Large intestine (tissue), 3 donors: Measurements from ENCODE around the gene PRR29. TPM values are rescaled to one million over a fixed set of nuclear protein-coding genes. Genes with fewer than 3 reads are reported as not detected.

Source experiments
- DNase-seq, 2 donors: peaks; one replicate each; pipeline versions ENCODE4 v3.0.0 to v3.0.0-alpha.2; 2013
- H3K27ac ChIP-seq: one replicate; pipeline ENCODE4 v1.5.1; 2013; ENCODE audit warnings: low read length
- H3K27me3 ChIP-seq: 2 replicates; pipeline ENCODE4 v1.6.1; 2013; ENCODE audit warnings: low read length; ENCODE audit not compliant: control insufficient read depth, insufficient read depth
- H3K36me3 ChIP-seq: 2 replicates; pipeline ENCODE4 v1.6.1; 2013; ENCODE audit warnings: low read length; ENCODE audit not compliant: control insufficient read depth, insufficient read depth
- H3K4me1 ChIP-seq: one replicate; pipeline ENCODE4 v1.6.1; 2013; ENCODE audit warnings: low read length; ENCODE audit not compliant: control insufficient read depth, insufficient read depth
- H3K4me3 ChIP-seq: one replicate; pipeline ENCODE4 v1.5.1; 2013; ENCODE audit warnings: low read length
- H3K9me3 ChIP-seq: one replicate; pipeline ENCODE4 v1.6.1; 2013; ENCODE audit warnings: mild to moderate bottlenecking, low read depth, low read length, moderate library complexity; ENCODE audit not compliant: control insufficient read depth
- WGBS: methylation state at CpG from one replicate; pipeline ENCODE4 v1.1.5; 2013; ENCODE audit warnings: low lambda C conversion rate; ENCODE audit not compliant: insufficient coverage; 5-methylcytosine and 5-hydroxymethylcytosine counted together
- polyA plus RNA-seq: library from polyadenylated mRNA; unstranded; fragments of 120-200 nt; gene quantifications from one replicate; pipeline ENCODE4 v1.2.1, GENCODE V29; 2013

Gene PRR29
- polyA plus RNA-seq, 1 donor = 1.2 TPM

- Histone ChIP-seq H3K9me3 (no peaks in the 10 kb centered on the region), H3K4me3 (no peak overlapping the region), H3K4me1 (peaks cover 11% of the 10 kb centered on the region), H3K27me3 (peaks cover 37% of the 10 kb centered on the region), H3K27ac (no peak overlapping the region), H3K36me3 (no peaks in the 10 kb centered on the region)
- WGBS = 80% methylated on average over 1 of the region's 11 CpGs
- no peak for DNase-seq
Measured at GRCh38 chr17:63996430-63997182, 1.5 kb upstream of the PRR29 start.

DNA sequence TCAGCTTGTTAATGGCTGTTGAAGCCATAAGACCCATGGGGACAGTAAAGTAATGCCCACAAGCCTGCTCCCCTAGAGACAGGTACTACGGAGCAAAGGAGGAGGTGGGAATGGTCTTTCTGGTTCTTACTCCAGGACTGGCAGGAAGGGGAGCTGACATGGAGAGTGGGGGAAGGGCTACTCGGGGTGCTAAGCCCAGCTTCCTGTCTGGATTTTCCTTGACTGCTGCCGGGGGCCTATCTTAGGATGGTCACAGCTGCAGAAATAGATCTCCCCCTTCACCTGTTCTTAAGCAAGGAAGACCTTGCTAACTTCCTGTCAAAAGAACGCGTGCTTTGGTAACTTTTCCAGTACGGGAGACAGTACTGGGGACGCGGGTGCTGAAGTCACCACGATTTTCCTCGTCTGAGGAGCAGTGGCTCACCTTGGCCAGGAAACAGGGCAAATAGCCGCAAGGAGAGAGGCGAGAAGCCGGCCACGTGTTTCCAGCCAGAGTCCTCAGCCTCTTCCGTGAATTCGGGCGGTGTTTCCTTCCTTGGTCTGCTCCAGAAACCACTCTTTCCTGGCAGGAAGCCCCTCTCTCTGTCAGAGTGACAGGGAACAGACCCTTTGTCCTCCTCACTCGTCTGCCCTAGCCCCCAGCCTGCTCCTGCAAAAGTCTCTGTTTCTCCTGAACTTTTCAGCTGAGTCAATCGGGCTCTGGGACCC lies 656 bp upstream of the PRR29 start:
- no peaks in the 10 kb centered on the region for H3K36me3 ChIP-seq
- no peak overlapping the region for H3K27ac ChIP-seq
- peaks cover 28% of the 10 kb centered on the region for H3K27me3 ChIP-seq
- peak overlapping the region; percentile 69 for H3K4me3 ChIP-seq
- no peak for DNase-seq
- WGBS = no CpG with 5 or more reads among the region's 19 CpGs
- peaks cover 16% of the 10 kb centered on the region for H3K4me1 ChIP-seq
- H3K9me3 ChIP-seq = no peaks in the 10 kb centered on the region

- H3K4me1 ChIP-seq = peaks cover 16% of the 10 kb centered on the region
- DNase-seq = no peak
- peaks cover 19% of the 10 kb centered on the region for H3K27me3 ChIP-seq
- H3K9me3 ChIP-seq = no peaks in the 10 kb centered on the region
- H3K36me3 ChIP-seq = no peaks in the 10 kb centered on the region
- WGBS = no CpG with 5 or more reads among the region's 33 CpGs
- H3K4me3 ChIP-seq = peak overlapping the region; percentile 69
- no peak overlapping the region for H3K27ac ChIP-seq
Measured at GRCh38 chr17:63998721-63999679, 849 bp downstream of the PRR29 start.

GRCh38 chr17:63999680-64000531 lies 1.8 kb downstream of the PRR29 start:
- Histone ChIP-seq H3K4me3 (no peak overlapping the region), H3K36me3 (no peaks in the 10 kb centered on the region), H3K27me3 (peaks cover 19% of the 10 kb centered on the region), H3K4me1 (peaks cover 16% of the 10 kb centered on the region), H3K9me3 (no peaks in the 10 kb centered on the region), H3K27ac (no peak overlapping the region)
- no peak for DNase-seq
- WGBS = 92% methylated on average over 2 of the region's 25 CpGs

DNA sequence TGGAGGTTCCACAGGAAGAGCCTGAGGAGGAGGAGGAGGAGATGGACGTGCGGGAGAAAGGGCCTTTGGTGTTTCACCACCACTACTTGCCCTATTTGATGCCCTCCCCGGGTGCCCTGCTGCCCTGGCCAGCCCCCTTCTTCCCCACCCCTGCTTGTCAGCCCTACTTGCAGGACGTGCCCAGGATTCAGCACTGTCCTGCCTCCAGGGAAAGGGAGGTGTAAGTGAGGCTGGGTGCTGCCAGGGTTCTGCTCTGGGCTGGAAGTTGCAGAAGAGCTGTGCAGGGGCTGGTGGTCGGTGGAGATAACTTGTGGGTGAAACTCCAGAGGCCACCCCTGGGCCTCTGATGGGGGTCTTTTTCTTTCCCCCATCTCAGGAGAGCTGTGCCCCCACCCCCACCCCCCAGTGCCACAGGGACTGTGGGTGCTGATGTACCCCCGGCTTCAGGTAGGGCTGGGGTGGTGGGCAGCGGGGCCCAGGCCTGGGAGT lies 3.0 kb downstream of the PRR29 start:
- no peak for DNase-seq
- Histone ChIP-seq H3K27ac (no peak overlapping the region), H3K4me1 (peaks cover 27% of the 10 kb centered on the region), H3K9me3 (no peaks in the 10 kb centered on the region), H3K27me3 (peaks cover 15% of the 10 kb centered on the region), H3K4me3 (no peak overlapping the region), H3K36me3 (no peaks in the 10 kb centered on the region)
- WGBS = no CpG with 5 or more reads among the region's 7 CpGs

GRCh38 chr17:64001763-64002529 lies 3.8 kb downstream of the PRR29 start:
- no peaks in the 10 kb centered on the region for H3K9me3 ChIP-seq
- peaks cover 11% of the 10 kb centered on the region for H3K27me3 ChIP-seq
- H3K27ac ChIP-seq = no peak overlapping the region
- H3K36me3 ChIP-seq = no peaks in the 10 kb centered on the region
- no CpG with 5 or more reads among the region's 14 CpGs for WGBS
- no peak for DNase-seq
- peaks cover 35% of the 10 kb centered on the region for H3K4me1 ChIP-seq
- no peak overlapping the region for H3K4me3 ChIP-seq

DNA sequence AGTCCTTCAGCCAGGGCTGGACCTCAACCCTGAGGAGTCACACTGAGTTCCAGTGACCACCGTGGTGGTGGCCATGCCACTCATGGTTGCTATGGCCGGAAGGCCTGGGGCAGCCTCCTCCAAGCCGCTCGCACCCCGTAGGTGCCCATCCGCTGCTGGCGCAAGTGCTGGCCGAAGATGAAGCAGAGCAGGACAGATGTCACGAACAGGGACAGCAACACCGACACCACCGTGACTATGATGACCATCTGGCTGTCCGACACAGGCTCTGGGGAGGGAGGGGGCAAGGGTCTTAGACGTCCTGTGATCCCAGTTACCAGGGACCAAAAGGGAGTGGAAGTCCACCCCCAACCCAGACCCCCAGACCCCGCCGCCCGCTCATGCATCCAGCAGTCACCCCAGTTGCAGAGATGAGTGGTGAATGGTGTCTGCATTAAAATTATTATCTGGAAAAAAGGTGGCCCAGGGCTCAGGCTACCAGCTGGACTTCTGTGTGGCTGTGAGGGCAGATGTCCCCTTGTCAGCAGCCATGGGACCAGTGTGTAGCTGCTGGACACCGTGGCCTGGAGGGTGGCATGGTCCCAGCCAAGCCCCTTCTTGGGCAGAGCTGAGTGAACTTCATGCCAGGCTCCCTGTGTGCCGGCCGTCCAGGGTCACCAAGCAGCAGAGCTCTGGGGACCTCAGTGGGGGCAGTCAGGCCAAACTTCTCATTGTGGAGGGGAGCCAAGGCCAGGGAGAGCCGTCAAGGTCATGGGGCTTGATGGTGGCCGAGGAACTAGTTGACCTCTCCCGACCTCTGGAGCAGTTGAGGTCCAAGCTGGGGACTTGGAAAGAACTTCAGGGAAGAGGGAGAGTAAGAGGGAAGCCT lies 4.7 kb downstream of the PRR29 start:
- Histone ChIP-seq H3K36me3 (no peaks in the 10 kb centered on the region), H3K4me3 (no peak overlapping the region), H3K27ac (no peak overlapping the region), H3K4me1 (peaks cover 42% of the 10 kb centered on the region), H3K9me3 (no peaks in the 10 kb centered on the region), H3K27me3 (peaks cover 2% of the 10 kb centered on the region)
- WGBS = no CpG with 5 or more reads among the region's 22 CpGs
- DNase-seq = no peak

DNA sequence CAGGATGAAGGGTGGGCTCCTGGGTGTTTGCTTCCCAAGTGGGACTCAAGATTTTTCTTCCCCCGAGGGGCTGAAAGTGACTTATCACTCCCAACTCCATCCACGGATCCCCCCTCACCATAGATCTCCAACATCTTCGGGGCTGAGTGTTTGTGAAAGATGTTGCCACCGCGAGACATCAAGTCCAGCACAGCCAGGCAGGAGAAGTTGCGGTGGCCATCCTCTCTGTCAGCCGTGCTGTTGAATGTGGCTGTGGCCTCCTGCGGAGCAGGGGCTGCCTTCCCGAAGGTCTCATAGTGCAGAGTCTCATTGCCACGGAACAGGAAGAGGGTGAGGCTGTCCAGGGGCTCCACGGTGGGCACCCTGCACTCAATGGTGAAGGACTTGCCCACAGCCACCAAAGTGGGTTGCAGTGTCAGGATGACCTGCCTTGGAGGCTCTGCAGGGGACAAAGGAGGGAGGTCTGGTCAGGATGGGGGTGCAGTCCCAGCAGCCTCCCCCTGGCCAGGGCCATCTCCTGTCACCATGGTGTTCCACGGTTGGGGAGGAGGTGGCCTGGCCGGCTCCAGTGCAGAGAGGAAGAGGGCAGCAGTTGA lies 5.5 kb downstream of the PRR29 start:
- Histone ChIP-seq H3K4me1 (peaks cover 45% of the 10 kb centered on the region), H3K27ac (no peak overlapping the region), H3K27me3 (no peaks in the 10 kb centered on the region), H3K4me3 (no peak overlapping the region), H3K36me3 (no peaks in the 10 kb centered on the region), H3K9me3 (no peaks in the 10 kb centered on the region)
- DNase-seq = no peak
- WGBS = no CpG with 5 or more reads among the region's 13 CpGs
